ENCODE data around the gene NEDD4L.

NEDD4L gene

GRCh38 chr18:58391231-58391825 lies 347.3 kb downstream of the NEDD4L start:
- Histone ChIP-seq H3K4me1 (no peaks in the 10 kb centered on the region), H3K9me3 (no peaks in the 10 kb centered on the region), H3K27me3 (no peaks in the 10 kb centered on the region), H3K36me3 (no peaks in the 10 kb centered on the region), H3K4me3 (ENCODE audit: low read depth, low read length) (no peak overlapping the region)
- TF ChIP-seq CTCF (IDR thresholded peaks at IDR 0.05; ENCODE audit: low read depth, low read length): no peak
- DNase-seq: no peak

- TF ChIP-seq CTCF (IDR thresholded peaks at IDR 0.05; ENCODE audit: low read depth, low read length): no peak
- DNase-seq: no peak
- no peaks in the 10 kb centered on the region for H3K27me3 ChIP-seq
- no peaks in the 10 kb centered on the region for H3K36me3 ChIP-seq
- H3K4me3 ChIP-seq (ENCODE audit: low read depth, low read length): no peak overlapping the region
- no peaks in the 10 kb centered on the region for H3K4me1 ChIP-seq
- no peaks in the 10 kb centered on the region for H3K9me3 ChIP-seq
These were observed 347.9 kb downstream of the NEDD4L start for GRCh38 chr18:58391932-58392323.

- no peak for DNase-seq
- H3K9me3 ChIP-seq: no peaks in the 10 kb centered on the region
- H3K27me3 ChIP-seq: no peaks in the 10 kb centered on the region
- TF ChIP-seq CTCF (IDR thresholded peaks at IDR 0.05; ENCODE audit: low read depth, low read length): no peak
- no peaks in the 10 kb centered on the region for H3K4me1 ChIP-seq
- no peak overlapping the region for H3K4me3 ChIP-seq (ENCODE audit: low read depth, low read length)
- no peaks in the 10 kb centered on the region for H3K36me3 ChIP-seq
These were observed 348.4 kb downstream of the NEDD4L start for GRCh38 chr18:58392324-58393000.

GRCh38 chr18:58393295-58393694 lies 349.3 kb downstream of the NEDD4L start:
- Histone ChIP-seq H3K27me3 (no peaks in the 10 kb centered on the region), H3K9me3 (no peaks in the 10 kb centered on the region), H3K4me3 (ENCODE audit: low read depth, low read length) (no peak overlapping the region), H3K4me1 (no peaks in the 10 kb centered on the region), H3K36me3 (no peaks in the 10 kb centered on the region)
- DNase-seq: no peak
- TF ChIP-seq CTCF (IDR thresholded peaks at IDR 0.05; ENCODE audit: low read depth, low read length): no peak

- Histone ChIP-seq H3K4me3 (ENCODE audit: low read depth, low read length) (no peak overlapping the region), H3K27me3 (no peaks in the 10 kb centered on the region), H3K4me1 (no peaks in the 10 kb centered on the region), H3K9me3 (no peaks in the 10 kb centered on the region), H3K36me3 (no peaks in the 10 kb centered on the region)
- no peak for TF ChIP-seq CTCF (IDR thresholded peaks at IDR 0.05; ENCODE audit: low read depth, low read length)
- DNase-seq: no peak
These were observed 350.0 kb downstream of the NEDD4L start for GRCh38 chr18:58394046-58394445.
